GM12878 (cell line): ENCODE data around the gene VASH2. TPM values are rescaled to one million over a fixed set of nuclear protein-coding genes. Genes with fewer than 3 reads are reported as not detected.

Source experiments
- ATAC-seq: fragments of 200-7000 bp; cut with Tn5 transposase; 3 replicates; pipeline ENCODE4 v1.9.1; 2020; ENCODE audit warnings: mild to moderate bottlenecking, moderate library complexity
- BruUV-seq: library from RNA; stranded (reverse); fragments of 400-500 nt; replicated peaks from 2 replicates; lab custom pipeline; 2021; lab: Mats Ljungman, UMichigan
- CTCF ChIA-PET: fragments of 300-600 bp; sonication (Branson Sonifier 250); formaldehyde crosslinking; extraction: SDS; loops from one replicate; lab custom pipeline; 2021; ENCODE audit warnings: inconsistent platforms; lab: Yijun Ruan, JAX
- POLR2A ChIA-PET: fragments of 350-600 bp; formaldehyde crosslinking; extraction: SDS; loops from one replicate; lab custom pipeline; 2021; ENCODE audit warnings: inconsistent platforms; lab: Charles Lee
- RAD21 ChIA-PET: fragments of 300-600 bp; sonication (Branson Sonifier 250); formaldehyde crosslinking; loops from one replicate; lab custom pipeline; 2023; ENCODE audit warnings: antibody characterized with exemption; ENCODE audit not compliant: unreplicated experiment; lab: Charles Lee
- SMC1A ChIA-PET: fragments of 300-600 bp; sonication (Branson Sonifier 250); formaldehyde crosslinking; loops from one replicate; lab custom pipeline; 2023; ENCODE audit not compliant: unreplicated experiment, uncharacterized antibody; lab: Charles Lee
- DNase-seq: peaks from one replicate; pipeline ENCODE4 v3.0.0-alpha.2; 2011; ENCODE audit warnings: low read depth, low spot score
- FAIRE-seq: peaks from 3 replicates; lab custom pipeline; 2011; peaks lifted over from hg19 to GRCh38; lab: Jason Lieb, UNC
- H2AFZ ChIP-seq: 2 replicates; pipeline ENCODE4 v1.6.0; 2011; ENCODE audit warnings: low read depth, low read length, control low read depth; ENCODE audit not compliant: control insufficient read depth
- H3K27ac ChIP-seq: 2 replicates; pipeline ENCODE4 v1.5.1; 2011; ENCODE audit warnings: control low read depth; ENCODE audit not compliant: control insufficient read depth, insufficient read depth
- H3K27me3 ChIP-seq, 2 experiments: replicated peaks in 1 of 2; 2 replicates each; pipeline versions ENCODE4 v1.6.0 to v1.6.1; 2011; ENCODE audit warnings: low read length in 1 of 2; ENCODE audit not compliant: control insufficient read depth in 2 of 2, insufficient read depth in 2 of 2
- H3K36me3 ChIP-seq, 2 experiments: 2 replicates each; pipeline ENCODE4 v1.5.1; 2011; ENCODE audit warnings: low read length in 1 of 2; ENCODE audit not compliant: control insufficient read depth in 2 of 2, insufficient read depth in 2 of 2
- H3K4me1 ChIP-seq: 2 replicates; pipeline ENCODE4 v1.6.1; 2011; ENCODE audit warnings: mild to moderate bottlenecking, low read length, moderate library complexity, mixed read lengths; ENCODE audit not compliant: control insufficient read depth, insufficient read depth
- H3K4me2 ChIP-seq: 2 replicates; pipeline ENCODE4 v1.6.0; 2011; ENCODE audit warnings: control low read depth; ENCODE audit not compliant: control insufficient read depth, insufficient read depth
- H3K4me3 ChIP-seq: fragments of 200-600 bp; sonication (generic); 2 replicates; pipeline ENCODE4 v1.5.1; 2016
- H3K79me2 ChIP-seq: 2 replicates; pipeline ENCODE4 v1.6.0; 2011; ENCODE audit warnings: low read length; ENCODE audit not compliant: control insufficient read depth, insufficient read depth
- H3K9ac ChIP-seq: 2 replicates; pipeline ENCODE4 v1.8.0; 2011; ENCODE audit warnings: low read length, control low read depth, mixed read lengths; ENCODE audit not compliant: control insufficient read depth, insufficient read depth
- H3K9me3 ChIP-seq: replicated peaks from 3 replicates; pipeline ENCODE4 v1.5.1; 2011; ENCODE audit warnings: mild to moderate bottlenecking, low read length; ENCODE audit not compliant: control insufficient read depth, insufficient read depth
- H4K20me1 ChIP-seq: 2 replicates; pipeline ENCODE4 v1.6.0; 2011; ENCODE audit not compliant: control insufficient read depth, insufficient read depth
- BCL11A ChIP-seq: IDR thresholded peaks from 2 replicates; pipeline ENCODE4 v1.6.1; 2011; ENCODE audit warnings: low read depth, low read length
- CHD4 ChIP-seq: fragments of 200-600 bp; sonication (generic); IDR thresholded peaks from 2 replicates; pipeline ENCODE4 v1.6.1; 2016; ENCODE audit warnings: mild to moderate bottlenecking
- GATAD2B ChIP-seq: fragments of 450-650 bp; conservative IDR thresholded peaks from 2 replicates; pipeline ENCODE4 v1.6.1; 2017; ENCODE audit warnings: low read depth, mild to moderate bottlenecking, moderate library complexity
- HDAC2 ChIP-seq: fragments of 200-600 bp; sonication (generic); IDR thresholded peaks from 2 replicates; pipeline ENCODE4 v1.6.1; 2017
- KLF5 ChIP-seq: fragments of 450-650 bp; IDR thresholded peaks from 2 replicates; pipeline ENCODE4 v1.6.1; 2014; ENCODE audit warnings: mild to moderate bottlenecking; ENCODE audit not compliant: partially characterized antibody
- RUNX3 ChIP-seq: IDR thresholded peaks from 2 replicates; pipeline ENCODE4 v1.6.1; 2012; ENCODE audit warnings: low read length, inconsistent platforms
- SMC3 ChIP-seq: IDR thresholded peaks from 2 replicates; pipeline ENCODE4 v1.6.1; 2011; ENCODE audit warnings: low read length, improper control_type of control experiment, borderline replicate concordance
- SP1 ChIP-seq: IDR thresholded peaks from one replicate; pipeline ENCODE4 v1.6.1; 2011; ENCODE audit warnings: low read depth, low read length
- STAT3 ChIP-seq: IDR thresholded peaks from 2 replicates; pipeline ENCODE4 v1.6.1; 2011; ENCODE audit warnings: low read depth, low read length, improper control_type of control experiment
- ZNF384 ChIP-seq: IDR thresholded peaks from 2 replicates; pipeline ENCODE4 v1.6.1; 2012; ENCODE audit warnings: low read depth, mild to moderate bottlenecking, low read length, improper control_type of control experiment, borderline replicate concordance
- whole genome bisulfite sequencing: methylation state at CpG from one replicate; pipeline ENCODE4 v1.1.6; 2016; ENCODE audit warnings: low lambda C conversion rate; ENCODE audit not compliant: insufficient replicate concordance, insufficient coverage; ENCODE audit errors: missing lambda C conversion rate; 5-methylcytosine and 5-hydroxymethylcytosine counted together
- in situ Hi-C: fragments of 300-500 bp; cut with MboI; formaldehyde crosslinking; loops from 9 replicates; pipeline ENCODE4 v1.14.3; 2018; ENCODE audit warnings: mixed read lengths
- intact Hi-C: fragments of 100-400 bp; cut with micrococcal nuclease; formaldehyde crosslinking; loops from one replicate; pipeline ENCODE4 v1.14.2; 2022; ENCODE audit not compliant: unreplicated experiment
- polyA plus RNA-seq, 11 experiments: library from polyadenylated mRNA; depleted of rRNA in 4 of 11; unstranded in 6 of 11; stranded (reverse) in 5 of 11; fragments of >200 nt; fragmentation: Nextera tagmentation in 4 of 11; fragmentation: Illumina TruSeq in 1 of 11; extraction: Ambion mirVana in 4 of 11; extraction: Trizol in 1 of 11; gene quantifications; 1 replicate in 1 of 11; 2 replicates in 10 of 11; pipeline versions ENCODE4 v1.2.1 to v1.2.3, GENCODE V29; 2011 to 2016; ENCODE audit warnings: inconsistent platforms in 2 of 11, missing spikeins in 2 of 11, low read depth in 1 of 11
- total RNA-seq, 4 experiments: library from RNA; depleted of rRNA in 3 of 4; stranded (reverse); fragments of >200 nt in 3 of 4; fragmentation: Illumina TruSeq in 1 of 4; extraction: Trizol in 1 of 4; gene quantifications; 2 replicates each; pipeline versions ENCODE4 v1.2.1 to v1.2.3, GENCODE V29; 2013 to 2021
- TF ChIP-seq, protein P1 (sequence below): fragments of 450-650 bp; conservative IDR thresholded peaks from 2 replicates; pipeline ENCODE4 v1.6.1; 2017; ENCODE audit warnings: mild to moderate bottlenecking, moderate library complexity
- TF ChIP-seq, protein P2 (sequence below): IDR thresholded peaks from 2 replicates; pipeline ENCODE4 v1.6.1; 2012; ENCODE audit warnings: mild to moderate bottlenecking, low read depth, low read length
- TF ChIP-seq, protein P3 (sequence below): IDR thresholded peaks from 2 replicates; pipeline ENCODE4 v1.6.1; 2012; ENCODE audit warnings: low read depth, low read length, improper control_type of control experiment

VASH2 gene
- total and polyA plus RNA-seq, 10 of the 15 experiments (the other 5 are each of a cell fraction or from before 2014, with no cell fraction given) = 5.4 to 29.7 (median 21.7) TPM

DNA sequence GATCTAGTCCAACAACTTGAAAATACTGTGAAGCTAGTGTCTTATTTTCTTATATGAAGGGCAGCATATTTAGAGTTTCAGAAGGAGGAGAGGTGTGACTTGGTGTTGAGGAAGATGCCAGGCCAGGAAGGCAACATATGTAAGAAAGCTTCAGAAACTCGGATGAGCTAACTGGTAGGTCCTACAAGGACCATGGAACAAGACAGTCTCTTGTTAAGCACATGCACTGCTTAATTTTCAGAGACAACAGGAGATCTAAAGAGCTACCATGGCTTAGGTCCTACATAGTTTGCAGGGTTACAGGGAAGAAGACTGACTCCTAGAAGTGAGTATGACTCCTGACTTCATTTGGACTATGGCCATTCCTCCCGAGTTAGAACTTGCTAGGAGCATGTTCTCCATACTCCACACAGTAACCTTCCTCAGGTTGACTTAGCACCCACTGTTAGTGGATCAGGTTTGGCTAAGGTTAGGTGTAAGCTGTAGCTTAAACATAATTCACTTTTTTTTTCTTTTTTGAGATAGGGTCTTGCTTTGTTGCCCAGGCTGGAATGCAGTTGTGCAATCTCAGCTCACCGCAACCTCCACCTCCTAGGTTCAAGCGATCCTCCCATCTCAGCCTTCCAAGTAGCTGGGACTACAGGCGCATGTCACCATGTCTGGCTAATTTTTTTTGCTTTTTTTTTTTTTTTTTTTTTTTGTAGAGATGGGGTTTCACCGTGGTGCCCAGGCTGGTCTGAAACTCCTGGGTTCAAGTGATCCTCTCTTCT is 34.4 kb downstream of the VASH2 start:
- DNase-seq = no peak
- intact Hi-C loops (loop anchor here (1.0 kb wide), 1 partner anchor 23 kb away; no protein-coding TSS in a partner anchor), in situ Hi-C loops (no loop called here)
- peaks cover 33% of the 10 kb centered on the region for H3K4me1 ChIP-seq
- CTCF ChIA-PET = interaction anchor here (1.0 to 1.5 kb wide), 4 partner anchors 10 to 170 kb away, joined by 3 to 6 read pairs (median 4); no protein-coding TSS in a partner anchor
- 100% methylated on average over 5 of the region's 6 CpGs for WGBS
- H3K27me3 ChIP-seq = no peaks in the 10 kb centered on the region
- no peak overlapping the region for H2AFZ ChIP-seq
- no peak overlapping the region for H3K9ac ChIP-seq
- H3K79me2 ChIP-seq = no peaks in the 10 kb centered on the region
- H3K9me3 ChIP-seq = no peaks in the 10 kb centered on the region
- no peak overlapping the region for H3K27ac ChIP-seq
- FAIRE-seq = no peak
- no peak for ATAC-seq
- peaks cover 0 to 6% of the 10 kb centered on the region in 2 experiments; a peak in 3 of 4 replicates for H3K36me3 ChIP-seq
- no peak for TF ChIP-seq RUNX3
- TF ChIP-seq HDAC2 = no peak
- TF ChIP-seq SMC3 = no peak
- TF ChIP-seq GATAD2B = no peak
- TF ChIP-seq CHD4 = no peak
- no peak for TF ChIP-seq SP1
- TF ChIP-seq KLF5 = no peak
- no peak for TF ChIP-seq ZNF384
- TF ChIP-seq, protein P1, sequence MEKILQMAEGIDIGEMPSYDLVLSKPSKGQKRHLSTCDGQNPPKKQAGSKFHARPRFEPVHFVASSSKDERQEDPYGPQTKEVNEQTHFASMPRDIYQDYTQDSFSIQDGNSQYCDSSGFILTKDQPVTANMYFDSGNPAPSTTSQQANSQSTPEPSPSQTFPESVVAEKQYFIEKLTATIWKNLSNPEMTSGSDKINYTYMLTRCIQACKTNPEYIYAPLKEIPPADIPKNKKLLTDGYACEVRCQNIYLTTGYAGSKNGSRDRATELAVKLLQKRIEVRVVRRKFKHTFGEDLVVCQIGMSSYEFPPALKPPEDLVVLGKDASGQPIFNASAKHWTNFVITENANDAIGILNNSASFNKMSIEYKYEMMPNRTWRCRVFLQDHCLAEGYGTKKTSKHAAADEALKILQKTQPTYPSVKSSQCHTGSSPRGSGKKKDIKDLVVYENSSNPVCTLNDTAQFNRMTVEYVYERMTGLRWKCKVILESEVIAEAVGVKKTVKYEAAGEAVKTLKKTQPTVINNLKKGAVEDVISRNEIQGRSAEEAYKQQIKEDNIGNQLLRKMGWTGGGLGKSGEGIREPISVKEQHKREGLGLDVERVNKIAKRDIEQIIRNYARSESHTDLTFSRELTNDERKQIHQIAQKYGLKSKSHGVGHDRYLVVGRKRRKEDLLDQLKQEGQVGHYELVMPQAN = no peak
- no peak for TF ChIP-seq STAT3
- no peak for TF ChIP-seq BCL11A
- TF ChIP-seq, protein P2, sequence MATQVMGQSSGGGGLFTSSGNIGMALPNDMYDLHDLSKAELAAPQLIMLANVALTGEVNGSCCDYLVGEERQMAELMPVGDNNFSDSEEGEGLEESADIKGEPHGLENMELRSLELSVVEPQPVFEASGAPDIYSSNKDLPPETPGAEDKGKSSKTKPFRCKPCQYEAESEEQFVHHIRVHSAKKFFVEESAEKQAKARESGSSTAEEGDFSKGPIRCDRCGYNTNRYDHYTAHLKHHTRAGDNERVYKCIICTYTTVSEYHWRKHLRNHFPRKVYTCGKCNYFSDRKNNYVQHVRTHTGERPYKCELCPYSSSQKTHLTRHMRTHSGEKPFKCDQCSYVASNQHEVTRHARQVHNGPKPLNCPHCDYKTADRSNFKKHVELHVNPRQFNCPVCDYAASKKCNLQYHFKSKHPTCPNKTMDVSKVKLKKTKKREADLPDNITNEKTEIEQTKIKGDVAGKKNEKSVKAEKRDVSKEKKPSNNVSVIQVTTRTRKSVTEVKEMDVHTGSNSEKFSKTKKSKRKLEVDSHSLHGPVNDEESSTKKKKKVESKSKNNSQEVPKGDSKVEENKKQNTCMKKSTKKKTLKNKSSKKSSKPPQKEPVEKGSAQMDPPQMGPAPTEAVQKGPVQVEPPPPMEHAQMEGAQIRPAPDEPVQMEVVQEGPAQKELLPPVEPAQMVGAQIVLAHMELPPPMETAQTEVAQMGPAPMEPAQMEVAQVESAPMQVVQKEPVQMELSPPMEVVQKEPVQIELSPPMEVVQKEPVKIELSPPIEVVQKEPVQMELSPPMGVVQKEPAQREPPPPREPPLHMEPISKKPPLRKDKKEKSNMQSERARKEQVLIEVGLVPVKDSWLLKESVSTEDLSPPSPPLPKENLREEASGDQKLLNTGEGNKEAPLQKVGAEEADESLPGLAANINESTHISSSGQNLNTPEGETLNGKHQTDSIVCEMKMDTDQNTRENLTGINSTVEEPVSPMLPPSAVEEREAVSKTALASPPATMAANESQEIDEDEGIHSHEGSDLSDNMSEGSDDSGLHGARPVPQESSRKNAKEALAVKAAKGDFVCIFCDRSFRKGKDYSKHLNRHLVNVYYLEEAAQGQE = no peak
- TF ChIP-seq, protein P3, sequence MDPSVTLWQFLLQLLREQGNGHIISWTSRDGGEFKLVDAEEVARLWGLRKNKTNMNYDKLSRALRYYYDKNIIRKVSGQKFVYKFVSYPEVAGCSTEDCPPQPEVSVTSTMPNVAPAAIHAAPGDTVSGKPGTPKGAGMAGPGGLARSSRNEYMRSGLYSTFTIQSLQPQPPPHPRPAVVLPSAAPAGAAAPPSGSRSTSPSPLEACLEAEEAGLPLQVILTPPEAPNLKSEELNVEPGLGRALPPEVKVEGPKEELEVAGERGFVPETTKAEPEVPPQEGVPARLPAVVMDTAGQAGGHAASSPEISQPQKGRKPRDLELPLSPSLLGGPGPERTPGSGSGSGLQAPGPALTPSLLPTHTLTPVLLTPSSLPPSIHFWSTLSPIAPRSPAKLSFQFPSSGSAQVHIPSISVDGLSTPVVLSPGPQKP = no peak
- POLR2A ChIA-PET = interaction anchor here (0.6 to 1.5 kb wide), 9 partner anchors 9 to 507 kb away, joined by 3 to 9 read pairs (median 4); no protein-coding TSS in a partner anchor
- no TSS peak for BruUV-seq
- no peak overlapping the region for H3K4me3 ChIP-seq
- RAD21 ChIA-PET = interaction anchor here (0.7 to 1.2 kb wide), 4 partner anchors 10 to 162 kb away, joined by 3 to 4 read pairs (median 3); no protein-coding TSS in a partner anchor
- no peaks in the 10 kb centered on the region for H4K20me1 ChIP-seq
- SMC1A ChIA-PET = interaction anchor here (0.6 to 4.0 kb wide), 7 partner anchors 10 to 1999 kb away, joined by 3 to 32 read pairs (median 4); no protein-coding TSS in a partner anchor
- no peak overlapping the region for H3K4me2 ChIP-seq
